Measurements from ENCODE around the gene ARID1B. TPM values are rescaled to one million over a fixed set of nuclear protein-coding genes. Genes with fewer than 3 reads are reported as not detected.

ARID1B gene
- total RNA-seq, 1 experiment from 2014 or later, result 86.3 TPM

DNA sequence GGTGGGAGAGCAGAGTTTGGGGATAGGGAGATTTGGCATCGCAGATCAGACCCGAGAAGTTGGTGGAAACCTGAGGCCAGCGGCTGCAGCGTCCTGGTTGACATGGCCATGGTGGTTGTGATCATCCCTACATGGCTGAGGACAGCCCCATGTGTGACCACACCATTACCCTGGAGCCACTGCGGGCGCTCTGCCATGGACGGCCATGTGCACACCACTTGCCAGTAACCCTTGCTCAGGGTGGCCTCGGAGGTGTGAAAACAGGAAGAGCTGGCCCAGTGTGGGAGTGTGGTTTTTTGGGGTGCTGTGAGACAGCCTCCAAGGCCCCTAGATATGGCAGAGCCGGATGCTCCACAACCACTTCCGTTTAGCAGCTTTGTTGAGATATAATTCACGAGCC, 481.7 kb downstream of the ARID1B start:
- intact Hi-C loops (cut with micrococcal nuclease; ENCODE audit: unreplicated experiment), result no loop called here
- no peak for DNase-seq (ENCODE audit: low spot score)
- H3K27me3 ChIP-seq (replicated peaks; ENCODE audit: insufficient read depth, low read depth, low read length, poor library complexity), result no peaks in the 10 kb centered on the region
- TF ChIP-seq, protein P1, sequence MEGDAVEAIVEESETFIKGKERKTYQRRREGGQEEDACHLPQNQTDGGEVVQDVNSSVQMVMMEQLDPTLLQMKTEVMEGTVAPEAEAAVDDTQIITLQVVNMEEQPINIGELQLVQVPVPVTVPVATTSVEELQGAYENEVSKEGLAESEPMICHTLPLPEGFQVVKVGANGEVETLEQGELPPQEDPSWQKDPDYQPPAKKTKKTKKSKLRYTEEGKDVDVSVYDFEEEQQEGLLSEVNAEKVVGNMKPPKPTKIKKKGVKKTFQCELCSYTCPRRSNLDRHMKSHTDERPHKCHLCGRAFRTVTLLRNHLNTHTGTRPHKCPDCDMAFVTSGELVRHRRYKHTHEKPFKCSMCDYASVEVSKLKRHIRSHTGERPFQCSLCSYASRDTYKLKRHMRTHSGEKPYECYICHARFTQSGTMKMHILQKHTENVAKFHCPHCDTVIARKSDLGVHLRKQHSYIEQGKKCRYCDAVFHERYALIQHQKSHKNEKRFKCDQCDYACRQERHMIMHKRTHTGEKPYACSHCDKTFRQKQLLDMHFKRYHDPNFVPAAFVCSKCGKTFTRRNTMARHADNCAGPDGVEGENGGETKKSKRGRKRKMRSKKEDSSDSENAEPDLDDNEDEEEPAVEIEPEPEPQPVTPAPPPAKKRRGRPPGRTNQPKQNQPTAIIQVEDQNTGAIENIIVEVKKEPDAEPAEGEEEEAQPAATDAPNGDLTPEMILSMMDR (conservative IDR thresholded peaks at IDR 0.05; ENCODE audit: low read depth, low read length), result no peak
- TF ChIP-seq EZH2 (IDR thresholded peaks at IDR 0.05; ENCODE audit: borderline replicate concordance, low read depth, low read length, poor library complexity, severe bottlenecking), result no peak
- no peak overlapping the region for H3K4me3 ChIP-seq (ENCODE audit: low read depth, low read length, poor library complexity, severe bottlenecking)
- H3K9me3 ChIP-seq (ENCODE audit: low read depth, low read length, poor library complexity, severe bottlenecking), result no peaks in the 10 kb centered on the region
- BruUV-seq (replicated peaks), result no TSS peak
- H3K36me3 ChIP-seq (ENCODE audit: insufficient read depth, low read length, poor library complexity, severe bottlenecking), result no peaks in the 10 kb centered on the region
- POLR2A ChIA-PET (ENCODE audit: low non-redundant PET), result no interaction called here
- H3K27ac ChIP-seq (ENCODE audit: low read depth, low read length, poor library complexity, severe bottlenecking), result no peak overlapping the region
- CTCF ChIA-PET, result no interaction called here
- no peaks in the 10 kb centered on the region for H3K4me1 ChIP-seq (ENCODE audit: insufficient read depth, low read length, poor library complexity, severe bottlenecking)

DNA sequence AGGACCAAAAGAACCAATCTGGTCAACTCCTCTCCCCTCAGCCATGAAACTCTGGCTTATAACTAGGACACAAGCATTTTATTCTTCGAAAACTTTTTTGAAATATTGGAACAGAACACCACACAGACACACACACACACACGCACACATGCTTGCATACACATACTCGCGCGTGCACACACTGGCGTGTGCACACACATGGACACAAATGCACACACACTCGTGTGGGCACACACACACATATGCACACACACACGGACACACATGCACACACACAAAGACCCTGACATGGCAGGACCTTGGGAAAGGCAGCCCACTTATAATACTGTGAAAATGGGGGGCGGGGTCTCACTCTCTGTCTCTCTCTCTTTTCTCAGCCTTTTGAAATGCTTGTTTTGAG, 482.3 kb downstream of the ARID1B start:
- Histone ChIP-seq H3K4me3 (ENCODE audit: low read depth, low read length, poor library complexity, severe bottlenecking) (no peak overlapping the region), H3K27me3 (replicated peaks; ENCODE audit: insufficient read depth, low read depth, low read length, poor library complexity) (no peaks in the 10 kb centered on the region), H3K36me3 (ENCODE audit: insufficient read depth, low read length, poor library complexity, severe bottlenecking) (no peaks in the 10 kb centered on the region), H3K9me3 (ENCODE audit: low read depth, low read length, poor library complexity, severe bottlenecking) (no peaks in the 10 kb centered on the region), H3K27ac (ENCODE audit: low read depth, low read length, poor library complexity, severe bottlenecking) (no peak overlapping the region), H3K4me1 (ENCODE audit: insufficient read depth, low read length, poor library complexity, severe bottlenecking) (no peaks in the 10 kb centered on the region)
- intact Hi-C loops (cut with micrococcal nuclease; ENCODE audit: unreplicated experiment), result no loop called here
- BruUV-seq (replicated peaks), result no TSS peak
- CTCF ChIA-PET, result no interaction called here
- no peak for DNase-seq (ENCODE audit: low spot score)
- POLR2A ChIA-PET (ENCODE audit: low non-redundant PET), result no interaction called here
- TF ChIP-seq EZH2 (IDR thresholded peaks at IDR 0.05; ENCODE audit: borderline replicate concordance, low read depth, low read length, poor library complexity, severe bottlenecking), result no peak
- TF ChIP-seq, protein P1 (conservative IDR thresholded peaks at IDR 0.05; ENCODE audit: low read depth, low read length), result no peak

Small RNA genes within 50 kb of the gene (microRNA-seq; reads per million reads assigned to microRNA genes)
- not detected for gene MIR4466
